Kidney (tissue), 14 donors: Measurements from ENCODE around the gene REM2. TPM values are rescaled to one million over a fixed set of nuclear protein-coding genes. Genes with fewer than 3 reads are reported as not detected.

Source experiments
- DNase-seq, 5 donors: peaks; one replicate each; pipeline ENCODE4 v3.0.0-alpha.2; 2013 to 2020
- FAIRE-seq: peaks from 2 replicates; lab custom pipeline; 2012; peaks lifted over from hg19 to GRCh38; lab: Jason Lieb, UNC
- H3K27ac ChIP-seq, 2 donors: one replicate each; pipeline ENCODE4 v1.7.0; 2013; ENCODE audit warnings: low read depth in 2 of 2, low read length in 2 of 2, inconsistent platforms in 1 of 2
- H3K27me3 ChIP-seq: one replicate; pipeline ENCODE4 v1.7.1; 2013; ENCODE audit warnings: low read length, inconsistent platforms; ENCODE audit not compliant: control insufficient read depth, insufficient read depth
- H3K36me3 ChIP-seq, 3 donors: one replicate each; pipeline versions ENCODE4 v1.7.0 to v1.7.1; 2013; ENCODE audit warnings: low read length in 3 of 3, control low read depth in 1 of 3, inconsistent platforms in 1 of 3; ENCODE audit not compliant: insufficient read depth in 3 of 3, control insufficient read depth in 2 of 3
- H3K4me1 ChIP-seq, 3 donors: one replicate each; pipeline versions ENCODE4 v1.7.0 to v1.7.1; 2013; ENCODE audit warnings: low read length in 3 of 3, inconsistent platforms in 1 of 3, low read depth in 1 of 3; ENCODE audit not compliant: control insufficient read depth in 2 of 3, insufficient read depth in 2 of 3
- H3K4me3 ChIP-seq, 3 donors: one replicate each; pipeline versions ENCODE4 v1.7.0 to v1.8.1; 2013; ENCODE audit warnings: low read length in 3 of 3, control low read depth in 1 of 3, inconsistent platforms in 1 of 3
- H3K9ac ChIP-seq, 3 donors: one replicate each; pipeline versions ENCODE4 v1.7.0 to v1.7.1; 2013; ENCODE audit warnings: low read length in 3 of 3, control low read depth in 1 of 3, inconsistent platforms in 1 of 3
- H3K9me3 ChIP-seq, 3 donors: one replicate each; pipeline versions ENCODE4 v1.7.0 to v1.7.1; 2013; ENCODE audit warnings: low read length in 3 of 3, control low read depth in 1 of 3, inconsistent platforms in 1 of 3; ENCODE audit not compliant: control insufficient read depth in 2 of 3, insufficient read depth in 1 of 3
- CTCF ChIP-seq: IDR thresholded peaks from 3 replicates; pipeline ENCODE4 v1.5.1; 2012; ENCODE audit warnings: mild to moderate bottlenecking, moderate library complexity, borderline replicate concordance; ENCODE audit not compliant: insufficient read depth; ENCODE audit errors: extremely low read depth
- intact Hi-C: fragments of 100-400 bp; cut with DNase I; formaldehyde crosslinking; loops from one replicate; pipeline ENCODE4 v1.11.1; 2022
- polyA plus RNA-seq: library from polyadenylated mRNA; stranded (reverse); fragments of 350-450 nt; fragmentation: Illumina TruSeq; extraction: RNeasy Lipid Tissue Mini Kit (QIAGEN cat#74804); gene quantifications from one replicate; pipeline ENCODE4 v1.2.3, GENCODE V29; 2014; ENCODE audit warnings: low read depth, low replicate concordance; ENCODE audit not compliant: insufficient read depth
- total RNA-seq: library from RNA; stranded (reverse); fragmentation: NEBNext Ultra II Directional; extraction: Animal tissue kit (Norgen Biotek cat#: 25700); gene quantifications from one replicate; pipeline ENCODE4 v1.2.1, GENCODE V29; 2021
- donor health status: control.
- donor health status: control.
- donor health status: control.
- donor health status: control.
- donor health status: control.
- donor health status: DM: yes; HTN: yes; CAD: no.
- donor health status: Normal renal cell carcinoma (clear cell type).

Gene REM2
- total and polyA plus RNA-seq, 2 donors from 2014 or later: 0.63 to 0.77 TPM

- Histone ChIP-seq H3K27me3 (no peaks in the 10 kb centered on the region), H3K9ac (no peak overlapping the region), H3K4me3 (no peak overlapping the region), H3K9me3 (no peaks in the 10 kb centered on the region), H3K4me1 (peaks cover 0 to 11% (median 0%) of the 10 kb centered on the region in 3 donors), H3K36me3 (no peaks in the 10 kb centered on the region), H3K27ac (no peak overlapping the region)
- FAIRE-seq: no peak
- intact Hi-C loops: no loop called here
- TF ChIP-seq CTCF: no peak
- peak in 2 of 5 donors; percentile 27 to 36 for DNase-seq
Measured at GRCh38 chr14:22932146-22932545, 49.1 kb downstream of the REM2 start.

- FAIRE-seq: no peak
- no peaks in the 10 kb centered on the region for H3K9me3 ChIP-seq
- H3K27me3 ChIP-seq: no peaks in the 10 kb centered on the region
- no peak overlapping the region for H3K9ac ChIP-seq
- no peaks in the 10 kb centered on the region for H3K4me1 ChIP-seq
- no peak overlapping the region for H3K27ac ChIP-seq
- no peaks in the 10 kb centered on the region for H3K36me3 ChIP-seq
- intact Hi-C loops: no loop called here
- TF ChIP-seq CTCF: no peak
- no peak overlapping the region for H3K4me3 ChIP-seq
- no peak for DNase-seq
Measured at GRCh38 chr14:22935156-22935555, 52.1 kb downstream of the REM2 start.

Other genes starting within 250 kb of the REM2 start
- not detected for gene OR6J1, start 238.9 kb upstream of the REM2 start, total RNA-seq
- gene OR6J1, start 238.9 kb upstream of the REM2 start, polyA plus RNA-seq: not detected
- gene OXA1L, start 116.5 kb upstream of the REM2 start, total RNA-seq: 80.8 TPM
- gene OXA1L, start 116.5 kb upstream of the REM2 start, polyA plus RNA-seq: 101 TPM
- 26.6 TPM for gene SLC7A7, start 67.8 kb upstream of the REM2 start, total RNA-seq
- gene SLC7A7, start 67.8 kb upstream of the REM2 start, polyA plus RNA-seq: 235 TPM
- gene MRPL52, start 53.3 kb upstream of the REM2 start, total RNA-seq: 74.3 TPM
- gene MRPL52, start 53.3 kb upstream of the REM2 start, polyA plus RNA-seq: 255 TPM
- gene MMP14, start 46.6 kb upstream of the REM2 start, total RNA-seq: 108 TPM
- gene MMP14, start 46.6 kb upstream of the REM2 start, polyA plus RNA-seq: 30.1 TPM
- 207 TPM for gene LRP10, start 11.5 kb upstream of the REM2 start, total RNA-seq
- gene LRP10, start 11.5 kb upstream of the REM2 start, polyA plus RNA-seq: 74.7 TPM
- 93.6 TPM for gene RBM23, start 35.9 kb downstream of the REM2 start, total RNA-seq
- gene RBM23, start 35.9 kb downstream of the REM2 start, polyA plus RNA-seq: 44.8 TPM
- 58.7 TPM for gene PRMT5, start 46.2 kb downstream of the REM2 start, total RNA-seq
- 64.2 TPM for gene PRMT5, start 46.2 kb downstream of the REM2 start, polyA plus RNA-seq
- 38.1 TPM for gene HAUS4, start 73.9 kb downstream of the REM2 start, total RNA-seq
- 35.8 TPM for gene HAUS4, start 73.9 kb downstream of the REM2 start, polyA plus RNA-seq
- 28.5 TPM for gene AJUBA, start 99.3 kb downstream of the REM2 start, total RNA-seq
- gene AJUBA, start 99.3 kb downstream of the REM2 start, polyA plus RNA-seq: 14.6 TPM
- gene C14orf93, start 126.9 kb downstream of the REM2 start, total RNA-seq: 9.5 TPM
- 9.6 TPM for gene C14orf93, start 126.9 kb downstream of the REM2 start, polyA plus RNA-seq
- gene PSMB5, start 151.7 kb downstream of the REM2 start, total RNA-seq: 87.1 TPM
- 190 TPM for gene PSMB5, start 151.7 kb downstream of the REM2 start, polyA plus RNA-seq
- not detected for gene PSMB11, start 159.0 kb downstream of the REM2 start, total RNA-seq
- not detected for gene PSMB11, start 159.0 kb downstream of the REM2 start, polyA plus RNA-seq
- 5.1 TPM for gene CDH24, start 174.3 kb downstream of the REM2 start, total RNA-seq
- 5.4 TPM for gene CDH24, start 174.3 kb downstream of the REM2 start, polyA plus RNA-seq
- 150 TPM for gene ACIN1, start 211.9 kb downstream of the REM2 start, total RNA-seq
- 54.9 TPM for gene ACIN1, start 211.9 kb downstream of the REM2 start, polyA plus RNA-seq
- gene C14orf119, start 212.3 kb downstream of the REM2 start, total RNA-seq: 42.8 TPM
- gene C14orf119, start 212.3 kb downstream of the REM2 start, polyA plus RNA-seq: 56.6 TPM
- gene CIROP, start 221.8 kb downstream of the REM2 start, total RNA-seq: not detected
- gene CIROP, start 221.8 kb downstream of the REM2 start, polyA plus RNA-seq: not detected
- not detected for gene CEBPE, start 236.0 kb downstream of the REM2 start, total RNA-seq
- gene CEBPE, start 236.0 kb downstream of the REM2 start, polyA plus RNA-seq: not detected